Measurements from ENCODE around the gene TBRG1.

Gene TBRG1

DNA sequence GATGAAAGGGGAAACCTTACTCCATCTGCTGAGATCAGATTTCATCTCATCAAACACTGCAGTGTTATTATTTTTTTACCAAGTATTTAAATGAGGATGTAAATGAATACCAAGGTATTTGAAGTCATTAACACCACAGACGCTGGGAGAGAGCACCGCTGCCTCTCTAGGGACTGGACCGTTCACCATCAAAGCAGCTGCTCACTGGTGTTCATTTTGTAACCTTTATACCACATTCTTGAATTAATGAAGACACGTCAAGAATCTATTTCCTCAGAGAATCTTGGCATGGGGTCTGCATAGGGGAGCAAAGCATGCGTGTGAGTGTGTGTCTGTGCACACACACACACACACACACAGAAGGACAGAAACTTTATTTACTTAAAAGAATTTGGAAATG lies 35.2 kb downstream of the TBRG1 start:
- H3K4me3 ChIP-seq (ENCODE audit: control insufficient read depth, low read depth, low read length): no peak overlapping the region
- TF ChIP-seq, protein P1, sequence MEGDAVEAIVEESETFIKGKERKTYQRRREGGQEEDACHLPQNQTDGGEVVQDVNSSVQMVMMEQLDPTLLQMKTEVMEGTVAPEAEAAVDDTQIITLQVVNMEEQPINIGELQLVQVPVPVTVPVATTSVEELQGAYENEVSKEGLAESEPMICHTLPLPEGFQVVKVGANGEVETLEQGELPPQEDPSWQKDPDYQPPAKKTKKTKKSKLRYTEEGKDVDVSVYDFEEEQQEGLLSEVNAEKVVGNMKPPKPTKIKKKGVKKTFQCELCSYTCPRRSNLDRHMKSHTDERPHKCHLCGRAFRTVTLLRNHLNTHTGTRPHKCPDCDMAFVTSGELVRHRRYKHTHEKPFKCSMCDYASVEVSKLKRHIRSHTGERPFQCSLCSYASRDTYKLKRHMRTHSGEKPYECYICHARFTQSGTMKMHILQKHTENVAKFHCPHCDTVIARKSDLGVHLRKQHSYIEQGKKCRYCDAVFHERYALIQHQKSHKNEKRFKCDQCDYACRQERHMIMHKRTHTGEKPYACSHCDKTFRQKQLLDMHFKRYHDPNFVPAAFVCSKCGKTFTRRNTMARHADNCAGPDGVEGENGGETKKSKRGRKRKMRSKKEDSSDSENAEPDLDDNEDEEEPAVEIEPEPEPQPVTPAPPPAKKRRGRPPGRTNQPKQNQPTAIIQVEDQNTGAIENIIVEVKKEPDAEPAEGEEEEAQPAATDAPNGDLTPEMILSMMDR (conservative IDR thresholded peaks at IDR 0.05; ENCODE audit: control insufficient read depth, insufficient read depth, low read depth, low read length): no peak
- no peak for DNase-seq (ENCODE audit: low read depth)

GRCh38 chr11:124658501-124658900 lies 35.8 kb downstream of the TBRG1 start:
- DNase-seq (ENCODE audit: low read depth): no peak
- H3K4me3 ChIP-seq (ENCODE audit: control insufficient read depth, low read depth, low read length): no peak overlapping the region
- TF ChIP-seq, protein P1 (conservative IDR thresholded peaks at IDR 0.05; ENCODE audit: control insufficient read depth, insufficient read depth, low read depth, low read length): no peak

GRCh38 chr11:124658986-124659385 lies 36.3 kb downstream of the TBRG1 start:
- TF ChIP-seq, protein P1 (conservative IDR thresholded peaks at IDR 0.05; ENCODE audit: control insufficient read depth, insufficient read depth, low read depth, low read length): no peak
- DNase-seq (ENCODE audit: low read depth): no peak
- no peak overlapping the region for H3K4me3 ChIP-seq (ENCODE audit: control insufficient read depth, low read depth, low read length)

DNA sequence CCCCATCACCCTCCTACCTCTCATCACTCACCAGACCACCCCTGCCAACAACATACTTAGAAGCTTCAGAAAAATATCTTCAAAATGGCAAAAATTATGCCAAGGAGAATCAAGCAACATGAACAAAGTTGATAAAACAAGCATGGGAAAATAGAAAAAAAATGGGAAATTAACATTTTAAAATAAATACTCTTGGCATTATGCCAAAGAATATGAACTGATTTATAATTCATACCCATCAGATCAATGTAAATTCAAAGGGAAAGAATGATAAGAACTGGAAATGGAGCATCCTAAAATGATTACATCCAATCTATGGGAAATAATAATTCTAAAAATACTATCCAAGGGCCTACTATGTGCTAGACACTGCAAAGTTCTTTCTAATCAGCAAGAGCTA lies 38.9 kb downstream of the TBRG1 start:
- no peak for DNase-seq (ENCODE audit: low read depth)
- TF ChIP-seq, protein P1 (conservative IDR thresholded peaks at IDR 0.05; ENCODE audit: control insufficient read depth, insufficient read depth, low read depth, low read length): no peak

GRCh38 chr11:124662106-124662505 lies 39.4 kb downstream of the TBRG1 start:
- H3K4me3 ChIP-seq (ENCODE audit: control insufficient read depth, low read depth, low read length): no peak overlapping the region
- no peak for DNase-seq (ENCODE audit: low read depth)
- TF ChIP-seq, protein P1 (conservative IDR thresholded peaks at IDR 0.05; ENCODE audit: control insufficient read depth, insufficient read depth, low read depth, low read length): no peak

More for the DNA sequence above, 38.9 kb downstream of the TBRG1 start:
- no peak overlapping the region for H3K4me3 ChIP-seq (ENCODE audit: control insufficient read depth, low read depth, low read length)

- TF ChIP-seq, protein P1 (conservative IDR thresholded peaks at IDR 0.05; ENCODE audit: control insufficient read depth, insufficient read depth, low read depth, low read length): no peak
- no peak for DNase-seq (ENCODE audit: low read depth)
- no peak overlapping the region for H3K4me3 ChIP-seq (ENCODE audit: control insufficient read depth, low read depth, low read length)
Measured at GRCh38 chr11:124663861-124664260, 41.2 kb downstream of the TBRG1 start.

GRCh38 chr11:124667601-124668000 lies 44.9 kb downstream of the TBRG1 start:
- TF ChIP-seq, protein P1 (conservative IDR thresholded peaks at IDR 0.05; ENCODE audit: control insufficient read depth, insufficient read depth, low read depth, low read length): no peak
- no peak for DNase-seq (ENCODE audit: low read depth)
- no peak overlapping the region for H3K4me3 ChIP-seq (ENCODE audit: control insufficient read depth, low read depth, low read length)

All from fibroblast of mammary gland (primary cell).